ENCODE measurements around the gene PAFAH1B2. TPM values are rescaled to one million over a fixed set of nuclear protein-coding genes. Genes with fewer than 3 reads are reported as not detected.

The PAFAH1B2 gene
- total RNA-seq, 3 donors from 2014 or later (not counting 1 experiment from before 2014, with no cell fraction given): 46.1 to 71.0 (median 58.8) TPM

DNA sequence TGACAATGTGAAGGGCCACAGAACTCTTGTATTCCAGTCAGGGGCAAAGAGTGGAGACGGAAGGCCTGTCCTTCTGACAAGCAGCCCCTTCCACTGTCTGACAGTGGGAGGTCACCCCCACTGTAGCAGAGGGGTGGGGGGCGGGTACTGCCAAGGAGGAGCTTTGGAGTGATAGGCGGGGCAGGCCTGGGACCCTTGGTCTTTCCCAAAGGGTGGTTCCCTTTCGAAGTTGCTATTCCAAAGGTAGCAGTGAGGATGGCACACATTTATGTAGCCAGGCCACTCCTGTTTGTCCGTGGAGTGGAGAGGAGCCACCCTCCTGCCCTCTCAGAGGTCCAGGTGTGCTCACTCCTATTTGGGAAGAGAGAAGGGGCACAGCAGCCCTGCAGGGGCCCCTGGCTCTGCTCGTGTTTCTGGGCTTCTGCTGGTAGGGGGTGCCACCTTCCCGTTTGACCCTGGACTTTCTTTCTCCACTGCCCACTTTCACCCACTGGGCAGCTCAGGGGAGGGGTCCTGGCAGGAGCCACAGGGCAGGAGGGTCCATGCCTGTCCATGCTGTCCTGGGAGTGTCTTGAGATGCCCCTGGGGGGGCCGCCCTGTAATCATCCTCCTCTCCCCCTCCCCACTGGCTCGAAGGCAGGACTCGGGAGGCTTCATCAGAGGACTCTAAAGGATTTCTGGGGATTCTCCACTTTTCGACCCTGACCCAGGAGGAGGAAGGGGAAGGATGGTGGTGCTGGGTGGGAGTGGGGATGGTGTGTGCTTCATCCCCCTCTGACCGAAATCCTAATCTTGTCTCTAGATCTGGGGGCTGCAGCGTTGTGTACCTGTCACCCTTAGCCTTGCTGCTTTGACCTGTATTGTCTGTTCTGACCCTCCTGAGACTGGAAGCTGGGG, 56.1 kb downstream of the PAFAH1B2 start:
- Histone ChIP-seq H3K4me3 (ENCODE audit: low read length) (no peak overlapping the region), H3K36me3 (ENCODE audit: control insufficient read depth, insufficient read depth, low read length) (peaks cover 17% of the 10 kb centered on the region), H3K27me3 (ENCODE audit: control insufficient read depth, insufficient read depth, low read length) (no peaks in the 10 kb centered on the region), H3K27ac (ENCODE audit: low read length) (no peak overlapping the region), H3K9me3 (ENCODE audit: control insufficient read depth, insufficient read depth, low read length) (no peaks in the 10 kb centered on the region), H3K4me1 (ENCODE audit: control insufficient read depth, insufficient read depth, low read length) (peaks cover 6% of the 10 kb centered on the region)
- 87% methylated on average over 12 of the region's 13 CpGs for WGBS (ENCODE audit: insufficient coverage)
- DNase-seq (no peak), ATAC-seq (no peak)
- H3K27me3 Mint-ChIP-seq (ENCODE audit: low read depth in 2 of 2): no peaks in the 10 kb centered on the region
- H3K36me3 Mint-ChIP-seq: peaks cover 7% of the 10 kb centered on the region
- no peaks in the 10 kb centered on the region for H3K9me3 Mint-ChIP-seq
- TF ChIP-seq CTCF (IDR thresholded peaks at IDR 0.05): no peak
- intact Hi-C loops (cut with micrococcal nuclease): no loop called here
- peaks cover 6 to 8% of the 10 kb centered on the region in 2 donors for H3K4me1 Mint-ChIP-seq
- no peak overlapping the region for H3K27ac Mint-ChIP-seq
- no peak overlapping the region for H3K4me3 Mint-ChIP-seq

- Mint-ChIP-seq H3K27me3 (ENCODE audit: low read depth in 2 of 2) (no peaks in the 10 kb centered on the region), H3K9me3 (no peaks in the 10 kb centered on the region), H3K4me1 (peaks cover 0 to 10% of the 10 kb centered on the region in 2 donors), H3K36me3 (peaks cover 8% of the 10 kb centered on the region), H3K27ac (no peak overlapping the region), H3K4me3 (no peak overlapping the region)
- intact Hi-C loops (cut with micrococcal nuclease): no loop called here
- no peaks in the 10 kb centered on the region for H3K27me3 ChIP-seq (ENCODE audit: control insufficient read depth, insufficient read depth, low read length)
- no peaks in the 10 kb centered on the region for H3K9me3 ChIP-seq (ENCODE audit: control insufficient read depth, insufficient read depth, low read length)
- H3K4me3 ChIP-seq (ENCODE audit: low read length): no peak overlapping the region
- DNase-seq (no peak), ATAC-seq (no peak)
- no peak for TF ChIP-seq CTCF (IDR thresholded peaks at IDR 0.05)
- 93% methylated on average over 11 of the region's 12 CpGs for WGBS (ENCODE audit: insufficient coverage)
- H3K36me3 ChIP-seq (ENCODE audit: control insufficient read depth, insufficient read depth, low read length): peaks cover 22% of the 10 kb centered on the region
- peaks cover 6% of the 10 kb centered on the region for H3K4me1 ChIP-seq (ENCODE audit: control insufficient read depth, insufficient read depth, low read length)
- H3K27ac ChIP-seq (ENCODE audit: low read length): no peak overlapping the region
Measured at GRCh38 chr11:117200813-117201657, 56.9 kb downstream of the PAFAH1B2 start.

- ATAC-seq: no peak
- H3K27me3 Mint-ChIP-seq (ENCODE audit: low read depth in 2 of 2): no peaks in the 10 kb centered on the region
- no peak overlapping the region for H3K4me3 Mint-ChIP-seq
- H3K9me3 ChIP-seq (ENCODE audit: control insufficient read depth, insufficient read depth, low read length): no peaks in the 10 kb centered on the region
- H3K27ac Mint-ChIP-seq: peak overlapping the region; percentile 45 to 77
- intact Hi-C loops (cut with micrococcal nuclease): no loop called here
- H3K36me3 Mint-ChIP-seq: peaks cover 8% of the 10 kb centered on the region
- H3K9me3 Mint-ChIP-seq: no peaks in the 10 kb centered on the region
- no peak overlapping the region for H3K4me3 ChIP-seq (ENCODE audit: low read length)
- 83% methylated on average over 14 of the region's 14 CpGs for WGBS (ENCODE audit: insufficient coverage)
- H3K4me1 Mint-ChIP-seq: peaks cover 0 to 10% of the 10 kb centered on the region in 2 donors
- H3K27me3 ChIP-seq (ENCODE audit: control insufficient read depth, insufficient read depth, low read length): no peaks in the 10 kb centered on the region
- peaks cover 6% of the 10 kb centered on the region for H3K4me1 ChIP-seq (ENCODE audit: control insufficient read depth, insufficient read depth, low read length)
- TF ChIP-seq CTCF (IDR thresholded peaks at IDR 0.05): no peak
- no peak for DNase-seq
- H3K36me3 ChIP-seq (ENCODE audit: control insufficient read depth, insufficient read depth, low read length): peaks cover 25% of the 10 kb centered on the region
- no peak overlapping the region for H3K27ac ChIP-seq (ENCODE audit: low read length)
Measured at GRCh38 chr11:117201658-117202305, 57.7 kb downstream of the PAFAH1B2 start.

All from natural killer cell (primary cell).